Measurements from ENCODE around the gene LONRF2.
"Not testable (repeated sequence)": the region's sequence is repeated elsewhere in the genome, so short reads cannot be mapped to it uniquely, and the experiment has no call there.

Gene LONRF2

GRCh38 chr2:100252811-100253698, 69.2 kb downstream of the LONRF2 start:
- Histone ChIP-seq H3K27ac (ENCODE audit: low read depth, low read length) (no peak overlapping the region), H3K4me3 (ENCODE audit: low read depth, low read length) (no peak overlapping the region), H3K4me1 (ENCODE audit: control insufficient read depth, insufficient read depth, low read length) (no peaks in the 10 kb centered on the region), H3K9ac (ENCODE audit: low read depth, low read length) (no peak overlapping the region), H3K27me3 (ENCODE audit: control insufficient read depth, insufficient read depth, low read length) (no peaks in the 10 kb centered on the region), H3K36me3 (ENCODE audit: control insufficient read depth, insufficient read depth, low read length) (no peaks in the 10 kb centered on the region), H3K9me3 (ENCODE audit: control insufficient read depth, insufficient read depth, low read length) (no peaks in the 10 kb centered on the region)

DNA sequence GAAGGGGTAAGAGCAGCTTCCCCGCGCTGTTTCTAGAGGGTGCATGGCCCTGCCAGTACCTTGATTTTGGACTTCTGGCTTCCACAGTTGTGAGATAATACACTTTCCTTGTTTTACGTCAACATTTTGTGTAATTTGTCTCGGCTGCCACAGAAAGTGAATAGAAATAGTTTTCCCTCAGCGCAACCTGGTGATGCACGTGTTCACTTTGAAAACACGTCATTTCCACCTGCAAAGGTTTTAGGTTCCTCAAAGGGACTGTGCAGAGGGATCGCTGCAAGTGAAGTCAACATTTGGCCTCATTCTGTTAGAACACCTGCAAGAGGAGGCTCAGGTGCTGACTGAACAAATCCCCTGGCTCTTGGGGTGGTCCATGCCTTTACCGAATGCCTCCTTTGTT, 71.7 kb downstream of the LONRF2 start:
- no peak overlapping the region for H3K27ac ChIP-seq (ENCODE audit: low read depth, low read length)
- H3K4me1 ChIP-seq (ENCODE audit: control insufficient read depth, insufficient read depth, low read length) = no peaks in the 10 kb centered on the region
- H3K9me3 ChIP-seq (ENCODE audit: control insufficient read depth, insufficient read depth, low read length) = no peaks in the 10 kb centered on the region
- no peak overlapping the region for H3K4me3 ChIP-seq (ENCODE audit: low read depth, low read length)
- no peak overlapping the region for H3K9ac ChIP-seq (ENCODE audit: low read depth, low read length)
- H3K27me3 ChIP-seq (ENCODE audit: control insufficient read depth, insufficient read depth, low read length) = no peaks in the 10 kb centered on the region
- no peaks in the 10 kb centered on the region for H3K36me3 ChIP-seq (ENCODE audit: control insufficient read depth, insufficient read depth, low read length)

DNA sequence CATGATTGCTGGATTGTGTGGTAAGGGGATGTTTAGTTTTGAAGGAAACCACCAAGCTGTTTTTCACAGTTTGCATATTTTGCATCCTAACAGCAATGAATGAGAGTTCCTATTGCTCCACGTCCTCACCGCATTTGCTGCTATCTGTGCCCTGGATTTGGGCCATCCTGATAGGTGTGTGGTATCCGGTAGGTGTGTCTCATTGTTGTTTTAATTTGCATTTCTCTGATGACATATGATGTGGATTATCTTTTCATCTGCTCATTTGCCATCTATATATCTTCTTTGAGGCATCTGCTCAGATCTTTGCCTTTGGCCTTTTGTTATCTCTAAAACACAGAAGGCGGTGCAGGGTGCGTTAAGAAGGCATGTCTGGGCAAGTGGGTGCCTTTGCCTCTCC, 73.3 kb downstream of the LONRF2 start:
- no peaks in the 10 kb centered on the region for H3K36me3 ChIP-seq (ENCODE audit: control insufficient read depth, insufficient read depth, low read length)
- no peak overlapping the region for H3K4me3 ChIP-seq (ENCODE audit: low read depth, low read length)
- H3K4me1 ChIP-seq (ENCODE audit: control insufficient read depth, insufficient read depth, low read length) = no peaks in the 10 kb centered on the region
- no peak overlapping the region for H3K27ac ChIP-seq (ENCODE audit: low read depth, low read length)
- H3K9ac ChIP-seq (ENCODE audit: low read depth, low read length) = no peak overlapping the region
- H3K27me3 ChIP-seq (ENCODE audit: control insufficient read depth, insufficient read depth, low read length) = no peaks in the 10 kb centered on the region
- H3K9me3 ChIP-seq (ENCODE audit: control insufficient read depth, insufficient read depth, low read length) = no peaks in the 10 kb centered on the region

- H3K36me3 ChIP-seq (ENCODE audit: control insufficient read depth, insufficient read depth, low read length); H3K4me3 ChIP-seq (ENCODE audit: low read depth, low read length); H3K27ac ChIP-seq (ENCODE audit: low read depth, low read length); H3K27me3 ChIP-seq (ENCODE audit: control insufficient read depth, insufficient read depth, low read length); H3K9me3 ChIP-seq (ENCODE audit: control insufficient read depth, insufficient read depth, low read length); H3K4me1 ChIP-seq (ENCODE audit: control insufficient read depth, insufficient read depth, low read length); H3K9ac ChIP-seq (ENCODE audit: low read depth, low read length): not testable (repeated sequence)
Measured at GRCh38 chr2:100248556-100248955, 73.7 kb downstream of the LONRF2 start.

- H3K9me3 ChIP-seq (ENCODE audit: control insufficient read depth, insufficient read depth, low read length) = no peaks in the 10 kb centered on the region
- no peaks in the 10 kb centered on the region for H3K27me3 ChIP-seq (ENCODE audit: control insufficient read depth, insufficient read depth, low read length)
- no peaks in the 10 kb centered on the region for H3K4me1 ChIP-seq (ENCODE audit: control insufficient read depth, insufficient read depth, low read length)
- H3K27ac ChIP-seq (ENCODE audit: low read depth, low read length) = no peak overlapping the region
- H3K36me3 ChIP-seq (ENCODE audit: control insufficient read depth, insufficient read depth, low read length) = no peaks in the 10 kb centered on the region
- no peak overlapping the region for H3K9ac ChIP-seq (ENCODE audit: low read depth, low read length)
- H3K4me3 ChIP-seq (ENCODE audit: low read depth, low read length) = no peak overlapping the region
Measured at GRCh38 chr2:100248044-100248330, 74.3 kb downstream of the LONRF2 start.

DNA sequence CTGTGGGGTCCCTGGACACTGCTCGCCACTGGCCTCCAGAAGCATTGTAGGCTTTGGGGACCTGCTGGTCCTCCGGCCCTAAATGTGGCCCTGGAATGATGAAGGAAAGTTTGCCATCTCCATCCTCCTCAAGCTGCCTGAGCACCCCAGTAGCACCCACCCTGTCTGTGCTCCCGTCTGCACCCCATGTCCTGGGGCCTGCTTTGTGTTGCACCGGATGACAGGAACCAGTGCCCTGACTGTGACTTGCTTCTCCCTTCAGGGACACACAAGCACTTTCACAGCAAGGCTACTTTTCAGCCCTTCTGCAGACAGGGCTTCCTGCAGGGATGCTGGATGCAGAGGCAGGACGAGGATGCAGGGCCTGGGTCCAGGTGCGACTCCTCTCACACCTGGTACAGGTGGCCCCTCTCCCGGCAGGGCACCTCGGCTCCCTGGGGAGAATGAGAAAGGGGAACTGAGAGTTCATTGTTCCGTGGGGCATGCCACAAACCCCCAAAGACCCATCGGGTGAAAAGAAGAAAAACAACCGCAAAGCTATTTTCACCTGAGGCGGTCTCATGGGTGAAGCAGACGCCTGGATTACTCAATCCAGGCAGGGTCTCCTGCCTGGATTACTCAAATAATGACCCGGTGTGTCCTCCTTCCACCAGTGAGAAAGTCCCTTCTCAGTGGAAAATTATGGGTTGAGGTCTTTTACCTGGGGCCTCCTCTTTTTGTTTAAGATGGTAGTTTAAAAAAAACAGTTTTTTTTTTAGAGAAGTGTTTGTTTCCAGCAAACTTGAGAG, 74.9 kb downstream of the LONRF2 start:
- H3K4me1 ChIP-seq (ENCODE audit: control insufficient read depth, insufficient read depth, low read length) = no peaks in the 10 kb centered on the region
- H3K27ac ChIP-seq (ENCODE audit: low read depth, low read length) = no peak overlapping the region
- H3K36me3 ChIP-seq (ENCODE audit: control insufficient read depth, insufficient read depth, low read length) = no peaks in the 10 kb centered on the region
- H3K9ac ChIP-seq (ENCODE audit: low read depth, low read length) = no peak overlapping the region
- no peaks in the 10 kb centered on the region for H3K9me3 ChIP-seq (ENCODE audit: control insufficient read depth, insufficient read depth, low read length)
- H3K27me3 ChIP-seq (ENCODE audit: control insufficient read depth, insufficient read depth, low read length) = no peaks in the 10 kb centered on the region
- H3K4me3 ChIP-seq (ENCODE audit: low read depth, low read length) = no peak overlapping the region

DNA sequence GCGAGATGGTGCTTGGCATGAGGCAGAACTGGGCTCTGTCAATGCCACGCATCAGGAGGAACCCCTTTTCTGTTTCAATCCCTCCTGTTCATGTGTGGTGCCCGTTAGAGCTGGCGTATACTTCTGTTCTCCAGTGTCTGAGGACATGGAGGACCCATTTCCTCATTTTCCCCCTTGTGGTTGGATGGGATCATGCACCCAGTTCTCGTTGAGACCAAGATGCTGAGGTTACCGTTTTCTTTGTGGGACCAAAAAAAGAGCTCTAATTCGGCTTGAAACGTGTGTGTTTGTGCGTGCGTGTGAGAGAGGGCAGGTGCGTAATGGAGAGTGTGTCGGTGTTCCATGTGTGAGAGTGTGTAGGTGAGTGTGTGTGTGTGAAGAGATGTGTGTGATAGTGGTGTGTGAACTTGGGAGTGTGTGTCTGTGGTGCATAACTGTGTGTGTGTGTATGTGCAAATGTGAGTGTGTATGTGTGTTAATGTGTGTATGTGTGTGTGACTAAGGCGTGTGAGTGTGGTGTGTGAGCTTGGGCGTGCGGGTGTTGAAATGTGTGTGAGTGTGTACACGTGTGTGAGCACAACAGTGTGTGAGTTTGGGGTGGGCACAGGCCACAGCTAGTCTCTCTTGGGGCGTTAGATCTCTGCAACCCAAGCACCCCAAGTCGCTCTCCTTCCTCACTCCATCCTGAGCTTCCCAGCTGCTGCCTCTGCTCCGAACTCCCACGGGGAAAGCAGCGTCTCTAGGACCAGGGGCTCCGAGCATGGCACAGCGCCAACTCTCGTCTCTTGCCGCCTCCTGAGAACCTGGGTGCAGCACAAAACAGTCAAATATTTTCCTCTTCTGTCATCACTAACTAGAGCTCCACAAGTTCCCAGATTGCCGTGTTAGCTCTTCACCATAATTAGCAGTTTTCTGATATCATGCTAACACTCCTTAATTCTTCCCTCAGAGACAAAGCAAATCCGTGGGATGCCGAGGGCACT, 75.8 kb downstream of the LONRF2 start:
- H3K9ac ChIP-seq (ENCODE audit: low read depth, low read length) = no peak overlapping the region

GRCh38 chr2:100245681-100246080, 76.6 kb downstream of the LONRF2 start:
- Histone ChIP-seq H3K4me1 (ENCODE audit: control insufficient read depth, insufficient read depth, low read length) (no peaks in the 10 kb centered on the region), H3K9ac (ENCODE audit: low read depth, low read length) (no peak overlapping the region), H3K27me3 (ENCODE audit: control insufficient read depth, insufficient read depth, low read length) (no peaks in the 10 kb centered on the region)

More for the DNA sequence above, 75.8 kb downstream of the LONRF2 start:
- Histone ChIP-seq H3K4me3 (ENCODE audit: low read depth, low read length) (no peak overlapping the region), H3K9me3 (ENCODE audit: control insufficient read depth, insufficient read depth, low read length) (no peaks in the 10 kb centered on the region), H3K27ac (ENCODE audit: low read depth, low read length) (no peak overlapping the region), H3K36me3 (ENCODE audit: control insufficient read depth, insufficient read depth, low read length) (no peaks in the 10 kb centered on the region), H3K4me1 (ENCODE audit: control insufficient read depth, insufficient read depth, low read length) (no peaks in the 10 kb centered on the region), H3K27me3 (ENCODE audit: control insufficient read depth, insufficient read depth, low read length) (no peaks in the 10 kb centered on the region)

GRCh38 chr2:100244881-100245605, 77.3 kb downstream of the LONRF2 start:
- Histone ChIP-seq H3K36me3 (ENCODE audit: control insufficient read depth, insufficient read depth, low read length) (no peaks in the 10 kb centered on the region), H3K9me3 (ENCODE audit: control insufficient read depth, insufficient read depth, low read length) (no peaks in the 10 kb centered on the region), H3K27ac (ENCODE audit: low read depth, low read length) (no peak overlapping the region), H3K27me3 (ENCODE audit: control insufficient read depth, insufficient read depth, low read length) (no peaks in the 10 kb centered on the region), H3K4me3 (ENCODE audit: low read depth, low read length) (no peak overlapping the region), H3K4me1 (ENCODE audit: control insufficient read depth, insufficient read depth, low read length) (no peaks in the 10 kb centered on the region), H3K9ac (ENCODE audit: low read depth, low read length) (no peak overlapping the region)

More at GRCh38 chr2:100245681-100246080, 76.6 kb downstream of the LONRF2 start:
- Histone ChIP-seq H3K4me3 (ENCODE audit: low read depth, low read length) (no peak overlapping the region), H3K27ac (ENCODE audit: low read depth, low read length) (no peak overlapping the region), H3K9me3 (ENCODE audit: control insufficient read depth, insufficient read depth, low read length) (no peaks in the 10 kb centered on the region), H3K36me3 (ENCODE audit: control insufficient read depth, insufficient read depth, low read length) (no peaks in the 10 kb centered on the region)

DNA sequence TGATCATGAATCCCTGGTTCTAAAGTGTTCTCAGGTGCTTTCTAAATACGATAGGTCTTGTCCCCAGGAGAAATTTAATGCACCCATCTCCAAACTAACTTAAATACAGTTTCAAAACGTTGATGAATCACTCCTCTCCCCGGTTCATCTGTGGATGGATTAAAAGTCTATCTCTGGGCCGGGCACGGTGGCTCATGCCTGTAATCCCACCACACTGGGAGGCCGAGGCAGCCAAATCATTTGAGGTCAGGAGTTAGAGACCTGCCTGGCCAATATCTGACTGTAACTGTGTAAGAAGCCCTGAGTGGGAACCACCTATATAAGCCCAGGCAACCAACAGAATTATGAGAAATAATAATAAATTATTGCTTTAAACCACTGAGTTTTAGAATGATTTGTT, 78.7 kb downstream of the LONRF2 start:
- H3K27me3 ChIP-seq (ENCODE audit: control insufficient read depth, insufficient read depth, low read length) = no peaks in the 10 kb centered on the region
- H3K4me3 ChIP-seq (ENCODE audit: low read depth, low read length) = no peak overlapping the region
- H3K36me3 ChIP-seq (ENCODE audit: control insufficient read depth, insufficient read depth, low read length) = no peaks in the 10 kb centered on the region
- H3K27ac ChIP-seq (ENCODE audit: low read depth, low read length) = no peak overlapping the region
- peaks cover 7% of the 10 kb centered on the region; the same call in 1 of the 2 replicates for H3K4me1 ChIP-seq (ENCODE audit: control insufficient read depth, insufficient read depth, low read length)
- no peaks in the 10 kb centered on the region for H3K9me3 ChIP-seq (ENCODE audit: control insufficient read depth, insufficient read depth, low read length)
- no peak overlapping the region for H3K9ac ChIP-seq (ENCODE audit: low read depth, low read length)

Measured in HUES48 (cell line).